ENCODE data around the gene NOXA1.
A peak's percentile ranks its signal among the peaks of the same experiment; 100 is the strongest.

NOXA1 gene

DNA sequence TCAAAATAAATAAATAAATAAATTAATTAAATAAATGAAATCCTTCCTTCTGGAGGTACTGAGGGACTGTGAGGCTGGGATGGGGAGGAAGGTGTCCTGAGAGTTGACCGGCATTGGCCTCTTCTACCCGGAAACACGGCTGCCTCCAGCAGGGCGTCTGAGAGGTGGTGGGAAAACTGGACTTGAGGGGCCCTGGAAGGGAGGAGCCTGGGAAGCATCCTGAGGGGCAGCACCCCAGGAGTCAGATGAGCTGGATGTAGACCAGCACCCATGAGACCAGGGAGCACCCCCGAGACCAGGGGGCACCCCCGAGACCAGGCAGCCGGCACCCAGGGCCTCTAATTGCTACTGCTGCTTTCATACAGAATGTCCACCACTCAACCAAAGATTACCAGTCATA, 44.7 kb downstream of the NOXA1 start:
- H4K91ac ChIP-seq (ENCODE audit: low read depth, low read length, poor library complexity): no peak overlapping the region
- no peak overlapping the region for H3K4ac ChIP-seq (ENCODE audit: low read length)
- no peak overlapping the region for H3K23ac ChIP-seq (ENCODE audit: low read depth, low read length, poor library complexity)
- no peak overlapping the region for H3K9ac ChIP-seq (ENCODE audit: low read depth, low read length, poor library complexity)
- H3K14ac ChIP-seq (ENCODE audit: low read length): no peak overlapping the region
- H2AK5ac ChIP-seq (ENCODE audit: low read depth, low read length): no peak overlapping the region
- H4K8ac ChIP-seq (ENCODE audit: low read depth, low read length): no peak overlapping the region
- H3K9me3 ChIP-seq (replicated peaks in 1 of 2; ENCODE audit: control insufficient read depth in 2 of 2, insufficient read depth in 1 of 2, low read depth in 1 of 2, low read length in 2 of 2): no peaks in the 10 kb centered on the region
- H3K36me3 ChIP-seq (replicated peaks in 1 of 2; ENCODE audit: control insufficient read depth in 2 of 2, insufficient read depth in 2 of 2, low read length in 2 of 2): no peaks in the 10 kb centered on the region
- H2BK120ac ChIP-seq (ENCODE audit: low read depth, low read length): no peak overlapping the region
- H3K4me1 ChIP-seq (ENCODE audit: control insufficient read depth in 2 of 2, insufficient read depth in 1 of 2, low read depth in 1 of 2, low read length in 2 of 2): no peaks in the 10 kb centered on the region
- no peak overlapping the region for H2AFZ ChIP-seq (ENCODE audit: low read length)
- no peak overlapping the region for H2BK5ac ChIP-seq (ENCODE audit: low read length)
- no peak overlapping the region for H2BK15ac ChIP-seq (ENCODE audit: low read length)
- H3K27me3 ChIP-seq (ENCODE audit: control insufficient read depth in 3 of 3, insufficient read depth in 3 of 3, low read depth in 1 of 3, low read length in 3 of 3): peaks cover 0 to 5% (median 0%) of the 10 kb centered on the region in 3 experiments
- no peak for DNase-seq (ENCODE audit: low spot score)
- no peak overlapping the region for H3K18ac ChIP-seq (ENCODE audit: low read length)
- no peak overlapping the region for H2BK12ac ChIP-seq (ENCODE audit: low read length)
- no CpG with 5 or more reads among the region's 7 CpGs for WGBS, 2 donors (ENCODE audit: extremely low coverage in 2 of 2, insufficient read length in 2 of 2, insufficient replicate concordance in 1 of 2)
- no peak overlapping the region for H3K4me2 ChIP-seq (ENCODE audit: insufficient read depth, low read length, poor library complexity, severe bottlenecking)
- no peaks in the 10 kb centered on the region for H3K79me1 ChIP-seq (ENCODE audit: low read depth, low read length)
- no peak overlapping the region for H3K4me3 ChIP-seq (ENCODE audit: low read length in 2 of 2)
- H3K27ac ChIP-seq (replicated peaks; ENCODE audit: low read length): no peak overlapping the region

GRCh38 chr9:137470785-137471184, 47.6 kb downstream of the NOXA1 start:
- no peak overlapping the region for H3K4me2 ChIP-seq (ENCODE audit: insufficient read depth, low read length, poor library complexity, severe bottlenecking)
- no peak for DNase-seq (ENCODE audit: low spot score)
- H3K14ac ChIP-seq (ENCODE audit: low read length): no peak overlapping the region
- no peaks in the 10 kb centered on the region for H3K36me3 ChIP-seq (replicated peaks in 1 of 2; ENCODE audit: control insufficient read depth in 2 of 2, insufficient read depth in 2 of 2, low read length in 2 of 2)
- no peak overlapping the region for H3K9ac ChIP-seq (ENCODE audit: low read depth, low read length, poor library complexity)
- no peak overlapping the region for H2AK5ac ChIP-seq (ENCODE audit: low read depth, low read length)
- H3K79me1 ChIP-seq (ENCODE audit: low read depth, low read length): no peaks in the 10 kb centered on the region
- H3K23ac ChIP-seq (ENCODE audit: low read depth, low read length, poor library complexity): no peak overlapping the region
- WGBS, 2 donors (ENCODE audit: extremely low coverage in 2 of 2, insufficient read length in 2 of 2, insufficient replicate concordance in 1 of 2): no CpG with 5 or more reads among the region's 7 CpGs
- H2BK5ac ChIP-seq (ENCODE audit: low read length): no peak overlapping the region
- no peak overlapping the region for H3K18ac ChIP-seq (ENCODE audit: low read length)
- H3K27me3 ChIP-seq (ENCODE audit: control insufficient read depth in 3 of 3, insufficient read depth in 3 of 3, low read depth in 1 of 3, low read length in 3 of 3): peaks cover 0 to 5% (median 0%) of the 10 kb centered on the region in 3 experiments
- H3K4me3 ChIP-seq (ENCODE audit: low read length in 2 of 2): peak overlapping the region in 1 of 2 donors; percentile 35
- H3K9me3 ChIP-seq (replicated peaks in 1 of 2; ENCODE audit: control insufficient read depth in 2 of 2, insufficient read depth in 1 of 2, low read depth in 1 of 2, low read length in 2 of 2): peaks cover 3 to 4% of the 10 kb centered on the region in 2 donors
- no peak overlapping the region for H2BK12ac ChIP-seq (ENCODE audit: low read length)
- H4K8ac ChIP-seq (ENCODE audit: low read depth, low read length): no peak overlapping the region
- no peak overlapping the region for H3K4ac ChIP-seq (ENCODE audit: low read length)
- no peak overlapping the region for H4K91ac ChIP-seq (ENCODE audit: low read depth, low read length, poor library complexity)
- H3K4me1 ChIP-seq (ENCODE audit: control insufficient read depth in 2 of 2, insufficient read depth in 1 of 2, low read depth in 1 of 2, low read length in 2 of 2): no peaks in the 10 kb centered on the region
- no peak overlapping the region for H2BK15ac ChIP-seq (ENCODE audit: low read length)
- no peak overlapping the region for H3K27ac ChIP-seq (replicated peaks; ENCODE audit: low read length)
- H2BK120ac ChIP-seq (ENCODE audit: low read depth, low read length): no peak overlapping the region
- H2AFZ ChIP-seq (ENCODE audit: low read length): no peak overlapping the region

DNA sequence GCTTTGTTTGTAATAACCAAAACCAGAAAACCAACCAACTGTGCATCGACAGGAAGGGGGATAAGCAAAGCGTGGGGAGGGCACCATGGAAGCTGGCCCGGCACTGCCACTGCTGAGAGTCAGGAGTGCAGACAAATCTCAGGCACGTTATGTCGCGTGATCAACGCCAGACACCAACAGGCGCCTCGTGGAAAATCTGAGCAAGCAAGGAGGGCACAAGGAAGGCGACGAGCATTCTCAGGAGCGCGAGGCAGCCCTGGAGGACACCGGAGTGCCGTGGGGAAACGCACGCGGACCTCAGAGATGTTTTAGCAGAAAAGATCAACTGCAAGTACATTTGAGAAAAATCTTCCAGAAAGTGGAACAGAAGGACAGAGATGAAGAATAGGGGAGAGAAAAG, 51.1 kb downstream of the NOXA1 start:
- H3K79me1 ChIP-seq (ENCODE audit: low read depth, low read length): peaks cover 2% of the 10 kb centered on the region
- DNase-seq (ENCODE audit: low spot score): no peak
- no peak overlapping the region for H2BK120ac ChIP-seq (ENCODE audit: low read depth, low read length)
- H3K9me3 ChIP-seq (replicated peaks in 1 of 2; ENCODE audit: control insufficient read depth in 2 of 2, insufficient read depth in 1 of 2, low read depth in 1 of 2, low read length in 2 of 2): peaks cover 3 to 14% of the 10 kb centered on the region in 2 donors
- H3K9ac ChIP-seq (ENCODE audit: low read depth, low read length, poor library complexity): no peak overlapping the region
- no peak overlapping the region for H3K18ac ChIP-seq (ENCODE audit: low read length)
- no peaks in the 10 kb centered on the region for H3K27me3 ChIP-seq (ENCODE audit: control insufficient read depth in 3 of 3, insufficient read depth in 3 of 3, low read depth in 1 of 3, low read length in 3 of 3)
- no peak overlapping the region for H3K27ac ChIP-seq (replicated peaks; ENCODE audit: low read length)
- no peak overlapping the region for H2AFZ ChIP-seq (ENCODE audit: low read length)
- H3K4me3 ChIP-seq (ENCODE audit: low read length in 2 of 2): peak overlapping the region in 1 of 2 donors; percentile 63
- no peaks in the 10 kb centered on the region for H3K36me3 ChIP-seq (replicated peaks in 1 of 2; ENCODE audit: control insufficient read depth in 2 of 2, insufficient read depth in 2 of 2, low read length in 2 of 2)
- no peak overlapping the region for H2BK15ac ChIP-seq (ENCODE audit: low read length)
- H4K8ac ChIP-seq (ENCODE audit: low read depth, low read length): no peak overlapping the region
- H3K23ac ChIP-seq (ENCODE audit: low read depth, low read length, poor library complexity): no peak overlapping the region
- no peak overlapping the region for H4K91ac ChIP-seq (ENCODE audit: low read depth, low read length, poor library complexity)
- H3K4me1 ChIP-seq (ENCODE audit: control insufficient read depth in 2 of 2, insufficient read depth in 1 of 2, low read depth in 1 of 2, low read length in 2 of 2): peaks cover 0 to 9% of the 10 kb centered on the region in 2 donors
- no peak overlapping the region for H2BK5ac ChIP-seq (ENCODE audit: low read length)
- no peak overlapping the region for H2AK5ac ChIP-seq (ENCODE audit: low read depth, low read length)
- no peak overlapping the region for H3K14ac ChIP-seq (ENCODE audit: low read length)
- H3K4me2 ChIP-seq (ENCODE audit: insufficient read depth, low read length, poor library complexity, severe bottlenecking): no peak overlapping the region
- WGBS, 2 donors (ENCODE audit: extremely low coverage in 2 of 2, insufficient read length in 2 of 2, insufficient replicate concordance in 1 of 2): no CpG with 5 or more reads among the region's 18 CpGs
- H3K4ac ChIP-seq (ENCODE audit: low read length): no peak overlapping the region
- H2BK12ac ChIP-seq (ENCODE audit: low read length): no peak overlapping the region

DNA sequence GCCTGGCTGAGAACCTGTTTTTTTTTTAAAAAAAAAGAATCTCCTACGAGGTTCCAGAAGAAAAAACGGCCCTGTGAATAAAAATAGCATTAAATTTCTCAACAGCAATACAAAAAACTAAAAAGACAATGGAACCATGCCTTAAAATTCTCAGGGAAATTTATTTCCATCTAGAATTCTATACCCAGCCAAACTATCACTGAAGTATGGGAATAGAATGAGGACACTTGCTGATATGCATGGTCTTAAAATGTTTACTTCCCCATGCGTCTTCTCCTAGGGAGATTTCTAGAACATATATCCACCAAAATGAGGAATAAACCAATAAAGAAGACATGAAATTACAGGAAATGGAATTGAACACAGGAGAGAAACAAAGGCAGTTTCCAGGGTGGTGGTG, 52.5 kb downstream of the NOXA1 start:
- Histone ChIP-seq H3K23ac (ENCODE audit: low read depth, low read length, poor library complexity) (no peak overlapping the region), H3K4me1 (ENCODE audit: control insufficient read depth in 2 of 2, insufficient read depth in 1 of 2, low read depth in 1 of 2, low read length in 2 of 2) (peaks cover 0 to 13% of the 10 kb centered on the region in 2 donors), H3K14ac (ENCODE audit: low read length) (no peak overlapping the region), H2BK12ac (ENCODE audit: low read length) (no peak overlapping the region), H4K91ac (ENCODE audit: low read depth, low read length, poor library complexity) (no peak overlapping the region), H2AK5ac (ENCODE audit: low read depth, low read length) (no peak overlapping the region), H3K4ac (ENCODE audit: low read length) (no peak overlapping the region), H3K27me3 (ENCODE audit: control insufficient read depth in 3 of 3, insufficient read depth in 3 of 3, low read depth in 1 of 3, low read length in 3 of 3) (no peaks in the 10 kb centered on the region), H2BK15ac (ENCODE audit: low read length) (no peak overlapping the region), H3K27ac (replicated peaks; ENCODE audit: low read length) (no peak overlapping the region), H2BK120ac (ENCODE audit: low read depth, low read length) (no peak overlapping the region), H3K79me1 (ENCODE audit: low read depth, low read length) (peaks cover 4% of the 10 kb centered on the region), H4K8ac (ENCODE audit: low read depth, low read length) (no peak overlapping the region), H2BK5ac (ENCODE audit: low read length) (no peak overlapping the region), H3K9ac (ENCODE audit: low read depth, low read length, poor library complexity) (no peak overlapping the region), H3K9me3 (replicated peaks in 1 of 2; ENCODE audit: control insufficient read depth in 2 of 2, insufficient read depth in 1 of 2, low read depth in 1 of 2, low read length in 2 of 2) (peaks cover 3 to 14% of the 10 kb centered on the region in 2 donors), H3K36me3 (replicated peaks in 1 of 2; ENCODE audit: control insufficient read depth in 2 of 2, insufficient read depth in 2 of 2, low read length in 2 of 2) (no peaks in the 10 kb centered on the region), H3K4me3 (ENCODE audit: low read length in 2 of 2) (no peak overlapping the region), H3K4me2 (ENCODE audit: insufficient read depth, low read length, poor library complexity, severe bottlenecking) (no peak overlapping the region), H3K18ac (ENCODE audit: low read length) (no peak overlapping the region), H2AFZ (ENCODE audit: low read length) (no peak overlapping the region)
- no peak for DNase-seq (ENCODE audit: low spot score)
- no CpG with 5 or more reads among the region's 3 CpGs for WGBS, 2 donors (ENCODE audit: extremely low coverage in 2 of 2, insufficient read length in 2 of 2, insufficient replicate concordance in 1 of 2)
